ENCODE measurements around the gene ZNF609. TPM values are rescaled to one million over a fixed set of nuclear protein-coding genes. Genes with fewer than 3 reads are reported as not detected.

The ZNF609 gene
- total RNA-seq, 1 experiment from 2014 or later: 35.0 TPM

GRCh38 chr15:64528871-64529270 is 68.5 kb downstream of the ZNF609 start:
- DNase-seq (ENCODE audit: low spot score): no peak
- CTCF ChIA-PET: no interaction called here
- POLR2A ChIA-PET (ENCODE audit: low non-redundant PET): no interaction called here
- Histone ChIP-seq H3K36me3 (ENCODE audit: insufficient read depth, low read length, poor library complexity, severe bottlenecking) (no peaks in the 10 kb centered on the region), H3K27me3 (replicated peaks; ENCODE audit: insufficient read depth, low read depth, low read length, poor library complexity) (no peaks in the 10 kb centered on the region), H3K4me3 (ENCODE audit: low read depth, low read length, poor library complexity, severe bottlenecking) (no peak overlapping the region), H3K27ac (ENCODE audit: low read depth, low read length, poor library complexity, severe bottlenecking) (no peak overlapping the region), H3K9me3 (ENCODE audit: low read depth, low read length, poor library complexity, severe bottlenecking) (no peaks in the 10 kb centered on the region), H3K4me1 (ENCODE audit: insufficient read depth, low read length, poor library complexity, severe bottlenecking) (peaks cover 23% of the 10 kb centered on the region)
- intact Hi-C loops (cut with micrococcal nuclease; ENCODE audit: unreplicated experiment): no loop called here
- no peak for TF ChIP-seq EZH2 (IDR thresholded peaks at IDR 0.05; ENCODE audit: borderline replicate concordance, low read depth, low read length, poor library complexity, severe bottlenecking)
- TF ChIP-seq CTCF (conservative IDR thresholded peaks at IDR 0.05; ENCODE audit: low read depth, low read length): no peak
- no TSS peak for BruUV-seq (replicated peaks)

GRCh38 chr15:64530472-64530871 is 70.1 kb downstream of the ZNF609 start:
- no peak for DNase-seq (ENCODE audit: low spot score)
- Histone ChIP-seq H3K4me1 (ENCODE audit: insufficient read depth, low read length, poor library complexity, severe bottlenecking) (peaks cover 23% of the 10 kb centered on the region), H3K36me3 (ENCODE audit: insufficient read depth, low read length, poor library complexity, severe bottlenecking) (no peaks in the 10 kb centered on the region), H3K4me3 (ENCODE audit: low read depth, low read length, poor library complexity, severe bottlenecking) (no peak overlapping the region), H3K27me3 (replicated peaks; ENCODE audit: insufficient read depth, low read depth, low read length, poor library complexity) (no peaks in the 10 kb centered on the region), H3K27ac (ENCODE audit: low read depth, low read length, poor library complexity, severe bottlenecking) (no peak overlapping the region), H3K9me3 (ENCODE audit: low read depth, low read length, poor library complexity, severe bottlenecking) (no peaks in the 10 kb centered on the region)
- CTCF ChIA-PET: no interaction called here
- POLR2A ChIA-PET (ENCODE audit: low non-redundant PET): no interaction called here
- BruUV-seq (replicated peaks): no TSS peak
- intact Hi-C loops (cut with micrococcal nuclease; ENCODE audit: unreplicated experiment): no loop called here
- TF ChIP-seq CTCF (conservative IDR thresholded peaks at IDR 0.05; ENCODE audit: low read depth, low read length): no peak
- no peak for TF ChIP-seq EZH2 (IDR thresholded peaks at IDR 0.05; ENCODE audit: borderline replicate concordance, low read depth, low read length, poor library complexity, severe bottlenecking)

- no peaks in the 10 kb centered on the region for H3K27me3 ChIP-seq (replicated peaks; ENCODE audit: insufficient read depth, low read depth, low read length, poor library complexity)
- H3K4me3 ChIP-seq (ENCODE audit: low read depth, low read length, poor library complexity, severe bottlenecking): no peak overlapping the region
- no peaks in the 10 kb centered on the region for H3K36me3 ChIP-seq (ENCODE audit: insufficient read depth, low read length, poor library complexity, severe bottlenecking)
- intact Hi-C loops (cut with micrococcal nuclease; ENCODE audit: unreplicated experiment): no loop called here
- BruUV-seq (replicated peaks): no TSS peak
- peaks cover 19% of the 10 kb centered on the region for H3K4me1 ChIP-seq (ENCODE audit: insufficient read depth, low read length, poor library complexity, severe bottlenecking)
- no peak overlapping the region for H3K27ac ChIP-seq (ENCODE audit: low read depth, low read length, poor library complexity, severe bottlenecking)
- H3K9me3 ChIP-seq (ENCODE audit: low read depth, low read length, poor library complexity, severe bottlenecking): no peaks in the 10 kb centered on the region
- ChIA-PET CTCF (no interaction called here), POLR2A (ENCODE audit: low non-redundant PET) (no interaction called here)
- TF ChIP-seq EZH2 (IDR thresholded peaks at IDR 0.05; ENCODE audit: borderline replicate concordance, low read depth, low read length, poor library complexity, severe bottlenecking): no peak
- no peak for TF ChIP-seq CTCF (conservative IDR thresholded peaks at IDR 0.05; ENCODE audit: low read depth, low read length)
- no peak for DNase-seq (ENCODE audit: low spot score)
Measured at GRCh38 chr15:64530918-64531317, 70.5 kb downstream of the ZNF609 start.

All from A673 (cell line).